IPS-18c (cell line): ENCODE data around the gene ATP2A1.
"Not testable (repeated sequence)": the region's sequence is repeated elsewhere in the genome, so short reads cannot be mapped to it uniquely, and the experiment has no call there.

Experiments
- H3K4me3 ChIP-seq: 2 replicates; pipeline ENCODE4 v1.7.0; 2013; ENCODE audit warnings: low read depth, mild to moderate bottlenecking, low read length, moderate library complexity; ENCODE audit not compliant: insufficient read depth
- H3K9me3 ChIP-seq: one replicate; pipeline ENCODE4 v1.6.1; 2013; ENCODE audit warnings: mild to moderate bottlenecking, low read length, moderate library complexity; ENCODE audit not compliant: control insufficient read depth, insufficient read depth

The ATP2A1 gene

DNA sequence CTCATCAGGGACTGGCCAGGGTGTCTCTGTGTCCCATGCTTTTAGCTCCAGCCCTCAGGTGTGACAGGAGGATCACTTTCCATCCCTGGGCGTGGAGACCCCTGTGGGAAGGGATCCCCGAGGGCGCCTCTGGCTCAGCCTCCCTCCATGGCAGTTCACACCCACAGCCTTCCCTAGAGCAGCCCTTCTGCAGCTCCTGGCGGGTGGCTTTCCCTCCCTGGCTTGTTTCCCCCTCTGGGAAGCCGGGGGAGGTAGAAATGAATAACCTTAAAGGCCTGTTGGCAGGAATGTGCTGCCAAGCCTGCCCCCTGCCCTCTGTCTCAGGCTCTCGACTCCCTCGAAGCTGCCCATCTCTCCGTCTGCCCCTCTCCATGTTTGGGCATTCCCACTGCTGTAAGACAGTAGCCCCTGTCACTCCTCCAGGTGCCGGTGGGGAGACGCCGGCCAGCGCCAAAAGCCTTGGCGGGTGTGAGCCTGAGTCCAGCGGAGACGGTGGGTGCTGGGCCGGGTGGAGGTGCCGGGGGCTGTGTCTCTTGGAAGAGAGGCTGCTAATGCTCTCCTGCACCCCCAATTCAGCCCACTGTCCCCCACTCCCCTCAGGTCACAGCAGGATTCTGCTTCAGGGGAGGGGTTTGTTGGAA is 2.1 kb upstream of the ATP2A1 start:
- no peak overlapping the region for H3K4me3 ChIP-seq
- H3K9me3 ChIP-seq, result no peaks in the 10 kb centered on the region

DNA sequence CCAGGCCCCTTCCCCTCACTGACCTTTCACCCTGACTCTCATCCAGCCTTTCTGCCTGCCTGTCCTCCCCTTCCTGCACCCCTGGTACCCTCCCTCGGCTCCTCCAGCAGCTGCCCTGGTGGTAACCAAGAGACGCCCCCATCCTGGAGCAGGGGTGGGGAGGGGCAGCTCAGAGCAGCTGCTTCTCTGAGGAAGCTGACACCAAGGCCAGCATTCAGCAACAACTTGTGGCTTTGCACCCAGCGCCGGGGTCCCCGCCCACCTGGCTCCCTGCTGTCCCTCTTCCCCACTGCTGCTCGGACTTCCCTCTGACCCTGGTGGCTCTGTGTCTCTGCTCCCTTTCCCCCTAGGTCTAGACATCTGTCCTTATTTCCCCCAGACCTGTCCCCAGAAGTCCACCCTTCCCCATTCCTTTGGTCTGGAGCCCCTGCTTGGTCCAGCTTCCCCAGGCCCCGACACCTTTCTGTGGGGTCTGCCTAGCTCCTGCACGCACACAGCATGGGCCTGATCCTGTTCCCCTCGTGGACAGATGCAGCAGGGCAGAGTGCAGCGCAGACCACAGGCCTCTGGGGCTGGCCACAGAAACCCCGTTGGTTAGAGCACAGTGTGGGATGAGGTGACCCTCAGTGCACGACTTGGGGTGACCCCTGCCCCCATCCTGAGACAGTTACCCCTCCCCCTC is 1.2 kb upstream of the ATP2A1 start:
- no peak overlapping the region for H3K4me3 ChIP-seq
- no peaks in the 10 kb centered on the region for H3K9me3 ChIP-seq

DNA sequence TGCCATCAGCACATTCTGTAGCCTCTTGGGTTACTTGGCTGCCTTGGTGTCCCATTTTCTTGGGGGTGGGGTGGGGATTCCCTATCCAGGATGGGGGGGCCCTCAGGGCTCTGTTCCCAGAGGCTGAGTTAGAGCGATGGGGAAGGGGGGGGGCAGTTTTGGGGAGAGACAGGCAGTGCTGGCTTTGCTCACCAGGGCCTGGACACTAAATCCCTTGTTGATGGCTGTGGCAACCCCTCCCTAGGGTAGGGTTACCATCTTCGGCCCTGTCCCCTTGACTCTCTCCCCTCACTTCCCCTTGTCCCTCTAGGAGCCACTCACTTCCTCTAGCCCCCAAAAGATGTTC is 660 bp upstream of the ATP2A1 start:
- no peak overlapping the region for H3K4me3 ChIP-seq
- H3K9me3 ChIP-seq, result no peaks in the 10 kb centered on the region

DNA sequence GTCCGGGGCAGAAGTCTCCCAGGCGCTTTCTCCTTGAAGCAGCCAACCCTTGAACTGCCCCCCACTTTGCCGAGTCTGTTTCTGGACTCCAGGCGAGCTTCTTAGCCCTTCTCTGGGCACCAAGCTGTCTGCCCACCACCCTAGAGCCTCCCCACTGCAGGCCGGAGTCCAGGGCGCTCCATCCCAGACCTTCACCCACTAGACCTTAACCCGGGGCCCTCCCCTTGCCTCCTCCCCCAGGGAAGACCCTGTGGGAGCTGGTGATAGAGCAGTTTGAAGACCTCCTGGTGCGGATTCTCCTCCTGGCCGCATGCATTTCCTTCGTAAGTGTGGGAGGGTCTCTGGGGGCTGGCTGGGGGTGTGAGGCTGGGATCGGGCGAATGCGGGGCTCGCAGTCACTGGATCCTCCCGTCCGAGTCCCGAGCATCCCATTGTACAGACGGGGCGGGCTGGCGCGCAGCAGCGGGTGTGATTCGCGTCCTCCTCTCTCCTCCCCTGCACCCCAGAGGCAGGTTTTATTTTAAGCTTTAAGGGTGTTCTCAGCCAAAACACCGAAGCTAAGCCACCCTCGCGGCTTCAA is 1.1 kb downstream of the ATP2A1 start:
- Histone ChIP-seq H3K4me3 (peak overlapping the region; percentile 83), H3K9me3 (no peaks in the 10 kb centered on the region)

DNA sequence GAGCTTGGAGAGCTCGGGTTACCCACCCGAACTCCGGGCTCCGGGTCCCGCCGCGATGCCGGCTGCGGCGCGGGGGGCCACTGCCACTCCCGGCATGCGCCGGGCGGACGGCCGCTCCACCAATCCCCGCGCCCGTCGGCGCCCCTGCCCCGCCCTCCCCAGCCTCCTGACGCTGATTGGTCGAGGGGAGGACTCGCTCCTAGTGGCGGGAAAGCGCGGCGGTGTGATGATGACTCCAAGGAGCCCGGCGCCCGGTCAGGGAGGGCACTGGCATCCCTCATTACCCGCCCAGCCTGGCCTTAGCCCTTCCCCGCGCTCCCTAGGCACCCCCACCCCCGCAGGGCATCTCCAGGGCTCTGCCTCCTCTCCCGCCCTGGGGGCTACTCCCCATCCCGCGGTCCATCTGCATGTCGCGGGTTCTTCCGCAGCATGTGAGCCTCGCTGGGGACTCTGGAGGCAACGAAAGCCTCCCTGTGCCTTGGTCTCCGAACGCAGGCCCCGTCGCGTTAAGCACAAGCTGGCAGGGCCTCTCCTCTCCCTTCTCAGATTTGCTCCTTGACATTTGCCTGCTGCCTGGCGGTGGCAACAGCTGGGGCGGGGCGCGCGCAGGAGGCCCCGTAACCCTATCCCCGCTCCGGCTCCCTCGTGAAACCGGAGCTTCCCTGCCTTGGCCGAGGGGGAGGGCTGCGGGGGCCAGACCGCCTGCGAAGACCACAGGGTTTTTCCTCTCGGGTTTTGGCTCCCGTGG is 1.7 kb downstream of the ATP2A1 start:
- no peaks in the 10 kb centered on the region for H3K9me3 ChIP-seq

DNA sequence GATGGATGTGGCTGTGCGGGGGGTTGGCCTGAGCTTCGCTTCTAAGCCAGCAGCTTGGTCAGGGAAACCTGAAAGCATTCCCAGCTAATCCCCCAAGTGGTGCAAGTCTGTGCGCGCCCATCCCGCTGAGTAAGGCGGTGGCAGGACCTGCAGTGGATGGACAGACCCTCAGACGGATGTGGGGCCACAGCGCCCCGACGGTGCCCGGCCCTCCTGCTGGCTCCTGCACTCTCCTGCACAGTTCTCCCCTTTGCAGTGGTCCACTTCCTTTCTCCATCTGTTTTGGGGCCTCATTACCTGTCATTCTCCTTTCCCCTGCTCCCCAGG is 2.3 kb downstream of the ATP2A1 start:
- H3K9me3 ChIP-seq, result no peaks in the 10 kb centered on the region
- peak overlapping the region; percentile 59 for H3K4me3 ChIP-seq

More for the DNA sequence above, 1.7 kb downstream of the ATP2A1 start:
- peak overlapping the region; percentile 83 for H3K4me3 ChIP-seq

DNA sequence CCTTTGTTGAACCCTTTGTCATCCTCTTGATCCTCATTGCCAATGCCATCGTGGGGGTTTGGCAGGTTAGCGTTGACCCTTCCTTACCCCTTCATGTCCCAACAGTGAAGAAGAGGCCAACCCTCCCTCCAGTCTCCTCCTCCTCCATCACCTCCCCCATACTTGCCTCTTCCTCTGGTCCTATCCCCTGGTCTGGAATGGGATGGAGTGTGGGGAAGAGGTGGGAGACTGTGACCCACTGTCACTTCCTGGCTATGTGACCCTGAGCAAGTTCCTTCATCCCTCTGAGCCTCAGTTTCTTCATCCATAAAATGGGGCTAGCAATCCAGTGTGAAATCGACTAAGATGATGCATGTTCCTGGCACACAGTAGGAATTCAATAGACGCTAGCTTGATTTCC is 2.7 kb downstream of the ATP2A1 start:
- H3K4me3 ChIP-seq, result peak overlapping the region; percentile 59; the same call in 1 of the 2 replicates

DNA sequence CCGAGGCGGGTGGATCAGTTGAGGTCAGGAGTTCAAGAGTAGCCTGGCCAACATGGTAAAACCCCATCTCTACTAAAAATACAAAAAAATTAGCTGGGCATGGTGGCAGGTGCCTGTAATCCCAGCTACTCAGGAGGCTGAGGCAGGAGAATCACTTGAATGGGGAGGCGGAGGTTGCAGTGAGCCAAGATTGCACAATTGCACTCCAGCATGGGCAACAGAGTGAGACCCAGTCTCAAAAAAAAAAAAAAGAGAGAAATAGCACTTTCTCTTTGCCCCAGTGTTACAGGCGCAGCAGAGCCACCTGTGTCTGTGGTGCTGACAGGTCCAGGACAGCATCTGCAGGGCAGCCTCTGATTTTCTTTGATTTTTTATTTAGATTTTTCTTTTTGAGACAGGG is 3.3 kb downstream of the ATP2A1 start:
- H3K4me3 ChIP-seq, H3K9me3 ChIP-seq: not testable (repeated sequence)

More for the DNA sequence above, 2.7 kb downstream of the ATP2A1 start:
- H3K9me3 ChIP-seq, result no peaks in the 10 kb centered on the region

DNA sequence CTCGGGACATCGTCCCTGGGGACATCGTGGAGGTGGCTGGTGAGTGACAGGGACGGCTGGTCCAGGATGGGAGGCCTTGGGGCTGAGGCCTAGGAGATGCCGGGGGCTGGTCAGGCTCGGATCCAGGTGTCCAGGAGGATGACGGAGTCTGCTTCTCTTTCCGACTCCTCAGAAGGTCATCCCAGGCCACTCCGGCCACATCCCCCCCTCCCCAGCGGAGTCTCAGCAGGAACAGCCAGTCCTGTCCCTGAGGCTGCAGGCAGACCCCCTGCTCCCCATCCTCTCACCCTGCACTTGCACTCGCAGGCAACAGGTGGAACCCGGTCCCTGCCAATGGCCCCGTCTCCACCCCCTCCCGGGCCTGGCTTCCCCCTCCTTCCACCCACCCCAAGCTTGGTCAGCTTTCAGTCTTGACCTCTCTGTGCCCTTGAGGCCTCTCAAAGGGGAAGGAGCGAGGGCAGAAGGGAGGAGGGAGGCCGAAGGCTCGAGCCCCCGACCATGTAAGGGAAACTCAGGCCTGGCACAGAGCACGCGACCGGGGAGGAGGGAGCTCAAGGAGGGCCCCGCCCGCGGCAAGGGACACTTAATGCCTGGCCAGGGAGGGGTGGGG is 4.4 kb downstream of the ATP2A1 start:
- Histone ChIP-seq H3K9me3 (no peaks in the 10 kb centered on the region), H3K4me3 (no peak overlapping the region)

DNA sequence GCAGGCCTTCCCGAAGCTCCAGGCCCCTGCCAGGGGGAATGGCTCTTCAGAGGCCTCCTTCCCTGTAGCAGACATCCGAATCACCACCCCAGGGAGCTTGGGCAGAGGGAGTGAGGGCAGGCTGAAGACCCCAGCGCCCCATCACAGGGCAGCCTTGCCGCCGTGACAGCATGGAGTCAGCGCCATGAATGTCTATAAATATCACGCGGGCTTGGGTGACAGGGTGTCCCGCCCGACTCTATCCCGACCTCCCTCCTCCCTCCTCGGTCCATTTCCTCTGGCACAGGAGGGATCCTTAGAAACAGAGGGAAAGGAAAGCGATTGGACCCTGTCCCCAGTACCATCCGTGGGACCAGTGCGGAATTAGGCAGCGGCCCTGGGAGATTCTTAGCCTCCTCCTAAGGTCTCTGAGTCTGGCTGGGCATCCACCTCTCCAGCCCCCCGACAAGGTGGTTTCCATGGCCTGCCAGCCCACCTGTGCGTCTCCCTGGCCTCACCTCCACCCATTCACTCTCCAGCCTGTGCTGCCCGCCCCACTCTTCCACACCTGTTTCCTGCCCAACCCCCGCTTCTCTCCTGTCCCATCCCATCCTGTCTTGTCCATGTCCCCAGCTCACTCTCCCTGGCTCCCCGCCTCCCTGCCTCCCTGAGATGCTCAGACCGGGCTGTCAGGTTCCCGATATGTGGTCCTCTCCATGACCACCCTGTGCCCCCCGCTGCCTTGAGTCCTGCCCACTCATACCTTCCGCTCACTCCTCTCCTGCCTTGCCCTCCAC is 5.1 kb downstream of the ATP2A1 start:
- Histone ChIP-seq H3K9me3 (no peaks in the 10 kb centered on the region), H3K4me3 (no peak overlapping the region)

DNA sequence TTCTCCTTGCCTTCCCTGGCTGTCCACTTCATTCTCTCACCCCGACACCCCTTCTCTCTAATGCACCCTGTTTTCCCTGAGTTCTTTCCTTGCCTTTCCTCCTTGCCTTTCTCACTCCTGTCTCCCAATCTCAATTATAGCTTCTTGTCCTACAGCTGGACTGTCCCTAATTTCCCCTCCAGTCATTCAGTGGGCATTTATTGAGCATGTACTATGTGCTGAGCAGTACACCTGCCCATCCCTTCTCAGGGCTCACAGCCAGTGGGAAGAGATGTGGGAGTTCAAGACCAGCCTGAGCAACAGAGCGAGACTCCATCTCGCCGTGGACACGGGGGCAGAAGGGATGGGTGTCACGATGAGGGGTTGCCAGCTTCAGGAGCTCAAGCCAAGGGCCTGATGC is 5.8 kb downstream of the ATP2A1 start:
- Histone ChIP-seq H3K4me3 (no peak overlapping the region), H3K9me3 (no peaks in the 10 kb centered on the region)

DNA sequence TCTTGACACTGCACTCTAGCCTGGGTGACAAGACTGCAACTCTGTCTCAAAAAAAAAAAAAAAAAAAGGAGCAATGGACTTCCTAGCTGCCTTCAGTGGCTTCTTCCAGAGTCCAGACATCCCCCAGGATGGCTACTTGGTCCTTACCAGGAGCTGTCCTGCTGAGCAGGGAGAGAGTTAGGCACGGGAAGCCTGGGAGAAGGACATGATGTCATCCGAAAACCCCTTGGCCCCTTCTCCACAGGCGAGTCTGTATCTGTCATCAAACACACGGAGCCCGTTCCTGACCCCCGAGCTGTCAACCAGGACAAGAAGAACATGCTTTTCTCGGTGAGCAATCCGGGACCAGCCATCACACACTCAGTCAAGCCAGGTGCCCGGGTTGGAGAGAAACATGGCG is 8.7 kb downstream of the ATP2A1 start:
- Histone ChIP-seq H3K4me3 (no peak overlapping the region), H3K9me3 (no peaks in the 10 kb centered on the region)

DNA sequence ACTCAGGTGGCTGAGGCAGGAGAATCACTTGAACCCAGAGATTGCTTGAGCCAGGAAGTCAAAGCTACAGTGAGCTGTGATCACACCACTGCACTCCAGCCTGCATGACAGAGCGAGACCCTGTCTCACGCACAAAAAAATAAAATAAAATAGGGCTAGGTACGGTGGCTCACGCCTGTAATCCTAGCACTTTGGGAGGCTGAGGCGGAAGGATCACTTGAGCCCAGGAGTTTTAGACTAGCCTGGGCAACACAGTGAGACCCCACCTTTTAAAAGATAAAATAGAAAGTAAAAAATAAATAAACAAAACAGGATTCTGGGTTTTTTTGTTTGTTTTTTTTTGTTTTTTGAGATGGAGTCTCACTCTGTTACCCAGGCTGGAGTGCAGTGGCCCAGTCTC is 12.1 kb downstream of the ATP2A1 start:
- H3K9me3 ChIP-seq, H3K4me3 ChIP-seq: not testable (repeated sequence)

DNA sequence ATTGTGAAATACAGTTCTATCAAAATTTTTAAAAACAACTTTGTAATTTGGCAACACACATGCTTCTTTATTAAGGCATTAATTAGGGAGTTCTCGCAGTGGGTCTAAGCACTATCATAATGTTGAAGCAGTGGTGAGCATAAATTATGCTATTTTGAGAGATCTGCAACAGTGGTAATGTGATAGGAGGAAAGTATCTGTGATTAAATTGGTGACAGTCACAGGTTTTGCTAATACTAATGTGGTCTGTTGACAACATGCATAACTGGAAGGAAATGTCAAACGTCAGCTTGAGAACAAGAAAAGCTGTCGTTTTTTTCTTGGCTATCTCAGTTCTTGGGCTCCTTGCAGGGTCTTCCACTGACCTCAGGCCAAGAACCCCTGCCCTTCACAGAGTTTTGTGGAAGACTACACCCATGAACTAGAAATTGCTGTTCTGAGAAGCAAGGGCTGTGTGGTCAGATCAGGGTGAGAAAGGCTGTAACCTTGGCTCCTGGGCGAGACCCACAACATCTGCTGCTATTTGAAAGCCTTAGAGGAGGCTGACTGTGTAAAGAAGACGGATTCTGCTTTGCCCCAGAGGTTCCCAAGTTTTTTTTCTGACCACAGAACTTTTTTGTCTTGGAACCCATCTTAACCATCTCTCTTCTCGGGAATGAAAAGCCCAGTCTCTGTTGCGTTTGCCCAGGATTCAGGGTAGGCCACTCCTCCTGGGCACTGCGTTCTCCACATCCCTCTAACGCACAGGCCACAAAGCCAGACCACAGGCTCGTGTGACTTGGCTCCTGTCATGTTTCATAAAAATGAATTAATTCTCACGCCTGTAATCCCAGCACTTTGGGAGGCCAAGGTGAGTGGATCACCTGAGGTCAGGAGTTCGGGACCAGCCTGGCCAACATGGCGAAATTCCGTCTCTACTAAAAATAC is 13.9 kb downstream of the ATP2A1 start:
- H3K4me3 ChIP-seq, result no peak overlapping the region
- no peaks in the 10 kb centered on the region for H3K9me3 ChIP-seq

DNA sequence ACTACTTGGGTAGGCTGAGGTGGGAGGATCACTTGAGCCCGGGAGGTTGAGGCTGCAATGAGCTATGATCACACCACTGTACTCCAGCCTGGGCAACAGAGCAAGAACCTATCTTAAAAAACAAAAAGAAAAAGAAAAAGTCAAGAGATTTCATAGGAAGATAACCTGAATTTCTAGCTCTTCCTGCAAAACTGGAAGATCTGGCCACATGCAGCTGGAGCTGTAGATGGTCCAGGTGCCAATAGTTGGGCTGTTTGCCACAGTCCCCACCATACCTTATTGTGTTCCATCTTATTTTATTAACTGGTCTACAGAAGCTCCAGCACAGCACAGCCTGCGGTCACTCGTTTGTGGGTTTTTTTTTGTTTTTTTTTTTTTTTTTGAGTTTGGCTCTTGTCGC is 15.0 kb downstream of the ATP2A1 start:
- Histone ChIP-seq H3K4me3 (no peak overlapping the region), H3K9me3 (no peaks in the 10 kb centered on the region)

DNA sequence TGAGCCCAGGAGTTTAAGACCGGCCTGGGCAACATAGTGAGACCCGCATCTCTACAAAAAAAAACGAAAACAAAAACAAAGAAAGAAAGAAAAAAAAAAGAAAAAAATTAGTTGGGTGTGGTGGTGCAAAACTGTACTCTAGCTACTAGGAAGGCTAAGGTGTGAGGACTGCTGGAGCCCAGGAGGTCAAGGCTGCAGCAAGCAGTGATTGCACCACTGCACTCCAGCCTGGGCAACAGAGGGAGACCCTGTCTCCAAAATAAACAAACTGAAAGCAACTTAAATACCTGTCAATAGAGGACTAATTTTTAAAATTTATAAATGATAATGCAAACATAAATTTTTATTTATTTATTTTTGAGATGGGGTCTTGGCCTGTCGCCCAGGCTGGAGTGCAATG is 17.3 kb downstream of the ATP2A1 start:
- H3K9me3 ChIP-seq, result no peaks in the 10 kb centered on the region
- H3K4me3 ChIP-seq, result no peak overlapping the region
